ENCODE measurements around the gene NELFCD. TPM values are rescaled to one million over a fixed set of nuclear protein-coding genes. Genes with fewer than 3 reads are reported as not detected.

The NELFCD gene
- total and polyA plus RNA-seq, 9 of the 15 experiments (the other 6 are each of a cell fraction or from before 2014, with no cell fraction given) = 11.7 to 163 (median 96.5) TPM

- TF ChIP-seq E4F1 (CRISPR knock-in tag; IDR thresholded peaks at IDR 0.05; ENCODE audit: borderline replicate concordance) = no peak
- TF ChIP-seq PHTF2 (CRISPR knock-in tag; IDR thresholded peaks at IDR 0.05) = no peak
- no peak for TF ChIP-seq RERE (CRISPR knock-in tag; IDR thresholded peaks at IDR 0.05; ENCODE audit: borderline replicate concordance)
- TF ChIP-seq ZHX1 (conservative IDR thresholded peaks at IDR 0.05; ENCODE audit: low read length) = no peak
- no peak for TF ChIP-seq UBTF (IDR thresholded peaks at IDR 0.05; ENCODE audit: borderline replicate concordance in 1 of 2, low read depth in 2 of 2, low read length in 2 of 2)
- no peak for TF ChIP-seq TSC22D4 (tag; IDR thresholded peaks at IDR 0.05)
- no peak for TF ChIP-seq ZNF583 (CRISPR knock-in tag; IDR thresholded peaks at IDR 0.05)
- TF ChIP-seq GTF2A2 (tag; IDR thresholded peaks at IDR 0.05) = no peak
- no peak for TF ChIP-seq C11orf30 (IDR thresholded peaks at IDR 0.05; ENCODE audit: low read depth)
Observed at GRCh38 chr20:59042151-59042795, 61.2 kb downstream of the NELFCD start, which contains the start of gene PRELID3B (continued).
